GM18873 (cell line): Measurements from ENCODE around the gene MAN1A2.

ENCODE experiments used
- ATAC-seq: cut with Tn5 transposase; IDR thresholded peaks from one replicate; pipeline ENCODE4 v1.9.1; 2021; ENCODE audit warnings: mild to moderate bottlenecking, moderate library complexity, moderate number of reproducible peaks; ENCODE audit not compliant: unreplicated experiment, low FRiP score

The MAN1A2 gene

GRCh38 chr1:117359561-117360289, 7.5 kb upstream of the MAN1A2 start:
- ATAC-seq: no peak

GRCh38 chr1:117362986-117363385, 4.3 kb upstream of the MAN1A2 start:
- ATAC-seq: no peak

GRCh38 chr1:117363571-117364048, 3.6 kb upstream of the MAN1A2 start:
- peak; percentile 36 for ATAC-seq

GRCh38 chr1:117364240-117364639, 3.0 kb upstream of the MAN1A2 start:
- ATAC-seq: no peak

GRCh38 chr1:117365350-117366176, 1.7 kb upstream of the MAN1A2 start:
- ATAC-seq: no peak

- ATAC-seq: peak; percentile 18
Measured at GRCh38 chr1:117366177-117367045, 838 bp upstream of the MAN1A2 start.

GRCh38 chr1:117368116-117369108, 1.2 kb downstream of the MAN1A2 start:
- ATAC-seq: no peak

GRCh38 chr1:117370071-117370470, 2.8 kb downstream of the MAN1A2 start:
- ATAC-seq: no peak

GRCh38 chr1:117370509-117370908, 3.3 kb downstream of the MAN1A2 start:
- ATAC-seq: no peak

- no peak for ATAC-seq
Measured at GRCh38 chr1:117371441-117372151, 4.3 kb downstream of the MAN1A2 start.

GRCh38 chr1:117372863-117373412, 5.7 kb downstream of the MAN1A2 start:
- ATAC-seq: no peak

GRCh38 chr1:117373932-117374331, 6.7 kb downstream of the MAN1A2 start:
- no peak for ATAC-seq

- no peak for ATAC-seq
Measured at GRCh38 chr1:117375327-117375726, 8.1 kb downstream of the MAN1A2 start.

GRCh38 chr1:117387060-117387633, 19.9 kb downstream of the MAN1A2 start:
- no peak for ATAC-seq

GRCh38 chr1:117388328-117388727, 21.1 kb downstream of the MAN1A2 start:
- no peak for ATAC-seq

GRCh38 chr1:117389284-117389683, 22.0 kb downstream of the MAN1A2 start:
- ATAC-seq: no peak

- no peak for ATAC-seq
Measured at GRCh38 chr1:117389779-117390178, 22.5 kb downstream of the MAN1A2 start.

GRCh38 chr1:117392771-117393170, 25.5 kb downstream of the MAN1A2 start:
- no peak for ATAC-seq
